Mononuclear cell (primary cell): ENCODE measurements around the gene RASA4B. TPM values are rescaled to one million over a fixed set of nuclear protein-coding genes. Genes with fewer than 3 reads are reported as not detected.
"Not testable (repeated sequence)": the region's sequence is repeated elsewhere in the genome, so short reads cannot be mapped to it uniquely, and the experiment has no call there.

Experiments
- H3K27me3 ChIP-seq: 2 replicates; pipeline ENCODE4 v1.6.0; 2011; ENCODE audit warnings: low read length, control low read depth; ENCODE audit not compliant: insufficient read depth
- H3K4me1 ChIP-seq: 2 replicates; pipeline ENCODE4 v1.5.1; 2011; ENCODE audit warnings: mild to moderate bottlenecking, low read length, control low read depth; ENCODE audit not compliant: insufficient read depth
- H3K4me3 ChIP-seq: 2 replicates; pipeline ENCODE4 v1.5.1; 2011; ENCODE audit warnings: mild to moderate bottlenecking, low read length, moderate library complexity
- H3K9me3 ChIP-seq: 2 replicates; pipeline ENCODE4 v1.5.1; 2011; ENCODE audit warnings: low read depth, mild to moderate bottlenecking, control low read depth, low read length
- total RNA-seq: library from RNA; depleted of rRNA; stranded (reverse); fragments of >200 nt; gene quantifications from one replicate; pipeline ENCODE4 v1.2.3, GENCODE V29; 2012

Gene RASA4B
- total RNA-seq, 1 donor: 9.3 TPM

GRCh38 chr7:102454932-102455331, 62.6 kb downstream of the RASA4B start:
- H3K4me3 ChIP-seq, H3K27me3 ChIP-seq, H3K9me3 ChIP-seq, H3K4me1 ChIP-seq: not testable (repeated sequence)

GRCh38 chr7:102454468-102454867, 63.1 kb downstream of the RASA4B start:
- Histone ChIP-seq H3K4me1 (no peaks in the 10 kb centered on the region), H3K9me3 (no peaks in the 10 kb centered on the region), H3K27me3 (no peaks in the 10 kb centered on the region), H3K4me3 (no peak overlapping the region)

GRCh38 chr7:102453319-102453718, 64.3 kb downstream of the RASA4B start:
- Histone ChIP-seq H3K27me3 (no peaks in the 10 kb centered on the region), H3K4me3 (no peak overlapping the region), H3K9me3 (no peaks in the 10 kb centered on the region), H3K4me1 (no peaks in the 10 kb centered on the region)

- no peak overlapping the region for H3K4me3 ChIP-seq
- H3K27me3 ChIP-seq: no peaks in the 10 kb centered on the region
- no peaks in the 10 kb centered on the region for H3K9me3 ChIP-seq
- no peaks in the 10 kb centered on the region for H3K4me1 ChIP-seq
Observed at GRCh38 chr7:102452451-102452850, 65.1 kb downstream of the RASA4B start.

- H3K27me3 ChIP-seq: no peaks in the 10 kb centered on the region
- H3K9me3 ChIP-seq: no peaks in the 10 kb centered on the region
Observed at GRCh38 chr7:102451371-102452054, 66.1 kb downstream of the RASA4B start.

GRCh38 chr7:102450242-102450641, 67.3 kb downstream of the RASA4B start:
- Histone ChIP-seq H3K9me3 (no peaks in the 10 kb centered on the region), H3K27me3 (no peaks in the 10 kb centered on the region), H3K4me1 (no peaks in the 10 kb centered on the region)

More at GRCh38 chr7:102451371-102452054, 66.1 kb downstream of the RASA4B start:
- no peak overlapping the region for H3K4me3 ChIP-seq
- no peaks in the 10 kb centered on the region for H3K4me1 ChIP-seq

GRCh38 chr7:102449136-102449535, 68.4 kb downstream of the RASA4B start:
- Histone ChIP-seq H3K4me3 (no peak overlapping the region), H3K4me1 (no peaks in the 10 kb centered on the region), H3K9me3 (no peaks in the 10 kb centered on the region), H3K27me3 (no peaks in the 10 kb centered on the region)

More at GRCh38 chr7:102450242-102450641, 67.3 kb downstream of the RASA4B start:
- H3K4me3 ChIP-seq: no peak overlapping the region

- no peak overlapping the region for H3K4me3 ChIP-seq
- H3K27me3 ChIP-seq: no peaks in the 10 kb centered on the region
- no peaks in the 10 kb centered on the region for H3K9me3 ChIP-seq
- H3K4me1 ChIP-seq: peaks cover 15% of the 10 kb centered on the region
Observed at GRCh38 chr7:102447311-102447710, 70.3 kb downstream of the RASA4B start.

- no peaks in the 10 kb centered on the region for H3K9me3 ChIP-seq
- peaks cover 22% of the 10 kb centered on the region for H3K4me1 ChIP-seq
- no peak overlapping the region for H3K4me3 ChIP-seq
- no peaks in the 10 kb centered on the region for H3K27me3 ChIP-seq
Observed at GRCh38 chr7:102446387-102447156, 71.0 kb downstream of the RASA4B start.

GRCh38 chr7:102445674-102446071, 71.9 kb downstream of the RASA4B start:
- Histone ChIP-seq H3K9me3 (no peaks in the 10 kb centered on the region), H3K4me1 (peaks cover 31% of the 10 kb centered on the region), H3K27me3 (no peaks in the 10 kb centered on the region), H3K4me3 (no peak overlapping the region)

- peaks cover 36% of the 10 kb centered on the region for H3K4me1 ChIP-seq
- no peak overlapping the region for H3K4me3 ChIP-seq
- H3K27me3 ChIP-seq: no peaks in the 10 kb centered on the region
- no peaks in the 10 kb centered on the region for H3K9me3 ChIP-seq
Observed at GRCh38 chr7:102444961-102445673, 72.5 kb downstream of the RASA4B start.

- Histone ChIP-seq H3K4me3 (no peak overlapping the region), H3K27me3 (no peaks in the 10 kb centered on the region), H3K4me1 (peaks cover 49% of the 10 kb centered on the region), H3K9me3 (no peaks in the 10 kb centered on the region)
Observed at GRCh38 chr7:102439963-102440795, 77.4 kb downstream of the RASA4B start.

- Histone ChIP-seq H3K4me1 (peaks cover 55% of the 10 kb centered on the region), H3K27me3 (no peaks in the 10 kb centered on the region), H3K4me3 (no peak overlapping the region), H3K9me3 (no peaks in the 10 kb centered on the region)
Observed at GRCh38 chr7:102436118-102436517, 81.5 kb downstream of the RASA4B start.

GRCh38 chr7:102434039-102434486, 83.5 kb downstream of the RASA4B start:
- Histone ChIP-seq H3K4me3 (peak overlapping the region; percentile 70), H3K9me3 (no peaks in the 10 kb centered on the region), H3K4me1 (peaks cover 66% of the 10 kb centered on the region), H3K27me3 (no peaks in the 10 kb centered on the region)
